ENCODE measurements around the gene MPP3.

DNA sequence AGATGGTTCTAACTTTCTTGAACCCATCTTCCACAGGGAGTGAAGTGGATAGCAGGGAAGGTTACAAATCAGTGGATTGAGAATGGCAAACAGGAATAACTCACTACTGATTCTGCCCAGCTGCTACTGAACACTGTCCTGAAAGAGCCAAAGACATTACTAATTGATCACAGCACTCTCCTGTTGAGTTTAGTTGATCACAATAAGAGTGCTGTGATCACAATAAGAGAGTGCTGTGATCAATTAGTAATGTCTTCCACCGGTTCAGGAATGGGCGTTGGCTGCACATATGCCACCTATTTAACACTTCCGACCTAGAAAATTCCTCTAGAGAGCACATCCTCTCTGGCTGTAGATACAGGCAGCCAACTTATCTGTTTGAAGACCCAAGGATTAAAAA lies 41.4 kb downstream of the MPP3 start:
- TF ChIP-seq GATA2 (IDR thresholded peaks at IDR 0.05; ENCODE audit: low read depth, low read length) (no peak), GATA3 (IDR thresholded peaks at IDR 0.05; ENCODE audit: low read depth, low read length) (no peak)

All from SH-SY5Y (cell line).